Amniotic stem cell (primary cell): ENCODE measurements around the gene C6orf89.

Experiments
- DNase-seq: peaks from one replicate; lab custom pipeline; 2025; lab: John Stamatoyannopoulos, UW

Gene C6orf89, protein sequence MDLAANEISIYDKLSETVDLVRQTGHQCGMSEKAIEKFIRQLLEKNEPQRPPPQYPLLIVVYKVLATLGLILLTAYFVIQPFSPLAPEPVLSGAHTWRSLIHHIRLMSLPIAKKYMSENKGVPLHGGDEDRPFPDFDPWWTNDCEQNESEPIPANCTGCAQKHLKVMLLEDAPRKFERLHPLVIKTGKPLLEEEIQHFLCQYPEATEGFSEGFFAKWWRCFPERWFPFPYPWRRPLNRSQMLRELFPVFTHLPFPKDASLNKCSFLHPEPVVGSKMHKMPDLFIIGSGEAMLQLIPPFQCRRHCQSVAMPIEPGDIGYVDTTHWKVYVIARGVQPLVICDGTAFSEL

DNA sequence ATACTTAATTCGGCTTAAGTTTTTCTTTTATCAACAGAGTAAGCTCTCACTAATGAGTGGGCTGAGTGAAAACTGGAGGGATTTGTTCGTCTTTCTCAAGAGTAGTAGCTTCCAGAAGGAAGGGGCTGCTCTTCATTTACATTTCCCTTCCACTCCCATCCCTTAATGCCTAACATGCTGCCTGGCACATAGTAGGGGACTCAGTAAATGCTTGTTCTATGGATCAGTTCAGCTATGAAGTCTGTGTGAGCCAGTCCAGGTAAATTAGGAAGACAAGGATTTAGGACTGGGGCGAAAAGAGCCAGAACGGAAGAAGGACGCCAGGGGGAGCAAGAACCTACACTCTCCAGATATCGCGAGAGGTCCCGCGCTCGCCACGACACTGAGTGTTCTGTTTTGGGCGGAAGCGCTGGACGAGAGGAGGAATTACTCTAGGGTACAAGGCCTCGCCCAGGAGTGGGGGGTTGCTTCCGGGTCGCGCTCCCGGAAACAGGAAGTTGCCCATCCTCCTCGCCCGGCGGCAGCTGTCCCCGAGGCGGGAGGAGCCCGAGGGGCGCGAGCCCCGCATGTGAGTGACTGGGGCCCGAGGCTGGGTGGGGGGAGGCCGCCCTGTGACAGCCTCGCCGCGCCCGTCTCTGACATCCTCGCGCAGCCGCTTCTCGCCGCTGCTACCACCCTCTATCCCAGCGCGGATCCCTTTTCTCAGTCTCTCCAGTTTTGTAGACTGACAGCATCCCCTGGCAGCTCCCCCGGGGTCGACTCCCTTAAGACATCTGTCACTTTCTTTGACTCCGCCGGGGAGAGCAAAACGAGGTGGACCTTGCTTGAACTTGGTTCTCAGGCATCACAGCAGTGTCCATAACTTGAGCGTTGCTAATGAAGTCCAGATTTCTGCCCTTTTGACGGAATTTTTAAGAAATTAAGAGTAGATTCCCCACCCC lies at the start of gene C6orf89:
Gene C6orf89, plus strand, starts transcription at position 492 of the 941 bp plus-strand sequence. CDS start 13,493 bp downstream, outside the sequence.
- DNase-seq, result peak; percentile 96

DNA sequence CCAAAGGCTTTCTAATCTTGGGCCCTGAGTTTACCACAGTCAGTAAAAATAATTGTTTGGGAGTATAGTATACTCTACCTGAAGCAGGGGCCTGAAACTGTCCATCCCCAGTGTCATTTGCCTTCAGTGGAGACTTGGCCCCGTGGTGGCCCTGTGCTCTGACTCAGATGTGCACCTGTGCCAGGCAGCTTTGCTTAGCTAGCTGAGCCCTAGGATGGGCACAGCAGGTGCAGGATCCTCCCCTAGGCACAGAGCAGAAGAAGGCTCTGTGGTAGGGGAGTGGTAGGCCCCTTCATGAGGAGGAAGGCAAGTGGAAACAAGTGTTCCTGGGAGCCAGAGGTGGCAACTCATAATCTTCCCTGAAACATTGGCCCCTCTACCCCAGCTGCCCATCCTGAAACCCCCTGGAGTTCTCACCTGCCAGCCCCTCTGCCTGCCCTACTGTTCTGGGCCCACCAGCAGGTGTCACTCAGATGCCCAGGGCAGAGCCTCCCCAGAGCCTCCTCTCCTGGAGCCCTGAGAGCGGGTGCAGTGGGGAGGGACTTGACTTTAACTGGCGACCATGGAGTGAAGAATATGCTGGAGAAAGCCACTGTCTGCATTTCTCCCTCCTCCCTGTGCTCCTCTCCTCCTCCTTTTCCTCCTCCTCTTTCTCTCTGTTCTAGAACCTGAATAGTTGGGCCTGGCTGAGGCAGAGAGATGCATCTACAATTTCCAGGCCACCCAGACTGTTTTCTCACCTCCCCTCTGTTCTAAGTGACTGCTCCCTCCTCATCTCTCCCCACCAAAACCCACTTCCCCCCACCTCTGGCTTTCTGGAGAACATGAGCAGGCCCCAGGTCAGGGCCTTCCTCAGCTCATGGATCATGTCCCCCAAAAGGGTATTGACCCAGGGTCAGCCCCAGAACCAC lies 49.4 kb upstream of the C6orf89 start:
- DNase-seq, result no peak

DNA sequence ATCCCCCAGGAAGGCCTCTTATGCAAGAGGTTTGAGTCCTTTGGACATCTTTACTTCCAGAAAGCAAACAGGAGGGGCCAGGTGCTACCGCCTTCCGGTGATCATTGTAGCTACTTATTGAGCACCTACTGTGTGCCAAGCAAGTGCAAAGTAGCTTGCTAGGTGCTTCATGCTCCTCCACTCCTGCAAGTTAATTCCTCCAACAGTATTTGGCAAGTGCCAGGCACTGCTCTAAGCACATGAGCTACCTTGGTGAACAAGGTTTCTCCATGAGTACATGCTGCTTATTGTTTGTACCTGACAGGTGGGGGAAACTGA lies 48.8 kb upstream of the C6orf89 start:
- no peak for DNase-seq

DNA sequence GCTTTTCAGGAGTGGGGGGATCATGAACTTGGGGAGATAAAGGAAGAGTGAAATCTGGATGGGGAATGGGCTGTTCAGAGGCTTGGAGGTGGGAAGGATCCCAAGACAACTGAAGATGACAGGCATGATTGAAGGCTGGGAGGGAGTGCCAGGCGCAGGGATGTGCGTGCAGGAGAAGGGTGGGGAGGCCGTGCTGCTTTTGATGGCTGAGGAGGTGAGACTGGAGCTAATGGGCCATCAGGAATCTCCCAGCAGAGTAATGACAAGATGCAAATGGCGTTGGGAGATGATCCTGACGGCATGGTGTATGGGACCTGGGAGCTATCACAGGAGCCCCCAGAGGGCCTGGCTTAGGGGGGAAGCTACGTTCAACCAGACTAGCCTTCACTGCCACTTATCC lies 48.1 kb upstream of the C6orf89 start:
- DNase-seq, result no peak

DNA sequence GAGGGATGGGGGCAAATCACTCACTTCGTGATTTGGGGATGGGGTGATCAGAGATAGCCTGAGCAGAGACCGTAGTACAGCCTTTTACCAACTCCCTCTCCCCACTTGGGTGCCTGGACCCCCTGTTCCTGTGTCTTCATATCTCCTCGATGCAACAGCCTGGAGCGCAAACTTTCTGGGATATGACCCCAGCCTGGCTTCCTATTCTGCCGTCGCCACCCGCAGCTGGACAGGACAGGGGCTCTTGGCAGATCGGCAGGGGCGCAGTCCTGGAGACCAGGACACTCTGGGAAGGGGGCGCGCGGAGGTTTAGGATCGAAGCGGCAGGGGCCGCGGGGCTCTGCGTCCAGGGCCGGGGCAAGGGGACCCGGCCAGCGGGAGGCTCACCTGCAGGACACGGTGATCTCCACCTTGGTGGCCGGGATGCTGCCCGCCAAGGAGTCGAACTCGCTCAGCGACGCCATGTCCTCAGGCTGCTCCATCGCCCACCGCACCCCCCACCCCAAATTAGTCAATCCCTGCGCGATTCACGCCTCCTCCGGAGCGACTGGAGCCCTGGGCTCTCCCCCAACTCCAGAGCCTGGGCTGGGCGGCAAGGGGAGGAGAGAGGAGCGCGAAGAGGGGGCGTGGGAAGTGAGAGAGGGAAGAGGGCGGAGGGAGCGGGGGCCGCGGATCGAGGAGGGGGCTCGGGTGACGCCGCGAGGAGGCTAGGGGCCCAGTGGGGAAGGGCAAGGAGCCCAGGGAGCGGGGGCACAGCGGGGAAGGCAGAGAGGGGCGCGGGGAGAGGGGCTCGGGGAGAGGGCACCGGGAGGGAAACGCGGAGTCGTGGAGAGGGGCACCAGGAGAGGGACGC lies 46.6 kb upstream of the C6orf89 start, which contains the start of gene CPNE5:
Gene CPNE5, minus strand, starts transcription at position 549 of the 853 bp plus-strand sequence. Its CDS starts 67 bp downstream, at position 482.
- DNase-seq, result no peak

DNA sequence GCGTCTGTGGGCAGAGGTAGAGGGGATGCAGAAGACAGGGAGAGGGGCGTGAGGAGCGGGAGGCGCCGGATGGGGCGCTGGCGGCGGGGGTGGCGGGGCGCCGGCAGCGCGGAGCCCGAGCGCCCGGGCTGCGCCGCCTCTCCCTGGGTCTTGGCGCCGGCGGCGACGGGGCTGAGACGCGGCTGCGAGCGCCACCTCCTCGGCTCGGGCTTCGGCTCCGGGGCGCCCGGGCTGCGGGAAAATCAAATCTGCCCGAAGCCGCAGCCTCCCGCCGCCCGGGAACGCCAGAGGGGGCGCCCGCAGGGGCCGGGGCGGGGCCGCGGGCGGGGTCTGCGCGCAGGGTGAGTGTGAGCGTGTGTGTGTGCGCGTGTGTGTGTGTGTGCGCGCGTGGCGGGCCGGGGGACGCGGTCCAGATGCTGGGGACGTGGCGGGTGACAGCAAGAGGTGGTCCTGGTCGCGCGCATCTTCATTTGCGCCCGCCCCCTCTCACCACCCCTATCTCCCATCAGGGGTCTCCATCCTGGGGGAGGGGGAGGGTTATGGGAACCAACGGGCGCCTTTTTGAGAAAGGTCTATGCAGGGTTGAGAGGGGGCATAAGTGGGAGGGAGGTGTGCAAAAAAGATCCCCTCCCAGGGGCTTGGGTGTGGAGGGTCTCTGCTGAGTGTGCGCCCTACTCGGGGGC lies 45.9 kb upstream of the C6orf89 start:
- no peak for DNase-seq

DNA sequence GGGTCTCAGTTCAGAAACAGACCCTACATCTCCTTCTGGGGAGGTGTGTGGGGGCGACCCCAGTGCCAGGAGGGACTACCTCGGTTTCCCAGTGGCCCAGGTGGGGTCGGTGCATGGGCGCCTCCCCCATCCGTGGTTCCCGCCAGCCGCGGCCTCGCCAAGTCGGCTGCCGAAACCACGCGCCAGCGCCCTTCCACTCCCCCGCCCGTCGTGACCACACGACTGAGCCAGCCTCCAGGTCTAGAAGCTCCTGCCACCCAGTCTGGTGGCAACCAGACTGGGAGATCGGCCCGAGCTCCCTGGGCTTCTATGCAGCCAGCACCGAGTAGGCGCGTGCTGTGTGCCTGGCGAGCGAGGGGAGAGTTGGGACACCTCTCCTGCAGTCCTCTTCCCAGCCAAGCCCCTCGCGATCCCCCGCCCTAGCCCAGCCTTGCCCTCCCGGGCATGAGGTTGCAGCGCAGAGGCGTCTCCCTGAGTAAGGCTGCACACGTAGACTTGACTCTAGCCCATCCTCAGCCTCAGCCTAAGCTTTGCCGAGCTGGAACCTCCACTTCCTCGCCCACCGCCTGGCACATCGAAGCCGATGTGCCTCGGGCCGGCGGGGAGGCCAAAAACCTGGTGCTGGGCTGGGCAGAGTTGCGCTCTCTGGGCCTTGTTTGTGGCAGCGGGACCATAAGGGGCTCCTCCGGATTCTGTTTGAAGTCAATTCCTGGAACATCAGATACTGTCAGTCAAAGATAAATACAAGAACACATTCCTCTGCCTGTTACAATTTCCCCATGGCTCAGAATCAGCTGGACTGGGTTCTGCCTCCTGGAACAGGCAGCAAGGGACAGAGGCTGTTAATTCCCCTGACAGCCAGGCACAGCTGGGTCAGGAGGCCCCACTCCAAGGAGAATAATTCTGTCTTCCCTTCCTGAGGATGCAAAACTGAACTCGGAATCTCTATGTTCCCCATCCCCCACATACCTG lies 45.0 kb upstream of the C6orf89 start:
- DNase-seq, result no peak

DNA sequence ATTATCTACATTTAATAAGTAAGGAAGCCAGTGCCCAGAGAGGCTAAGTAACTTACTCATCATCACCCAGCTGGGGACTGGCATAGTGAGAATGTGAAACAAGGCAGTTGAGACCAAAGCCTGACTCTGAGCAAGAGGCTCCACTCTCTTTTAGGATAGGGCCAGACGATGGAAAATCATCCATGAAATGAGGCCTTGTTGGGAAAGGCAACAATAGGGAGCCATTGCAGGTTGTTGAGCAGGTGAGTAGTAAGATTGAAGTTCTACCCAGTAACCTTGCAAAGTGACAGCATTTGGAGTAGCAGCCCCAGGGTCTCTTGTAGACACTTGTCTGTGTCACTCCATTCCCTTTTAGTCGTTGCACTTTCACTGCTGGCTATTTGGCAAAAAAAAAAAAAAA lies 44.0 kb upstream of the C6orf89 start:
- DNase-seq, result no peak

DNA sequence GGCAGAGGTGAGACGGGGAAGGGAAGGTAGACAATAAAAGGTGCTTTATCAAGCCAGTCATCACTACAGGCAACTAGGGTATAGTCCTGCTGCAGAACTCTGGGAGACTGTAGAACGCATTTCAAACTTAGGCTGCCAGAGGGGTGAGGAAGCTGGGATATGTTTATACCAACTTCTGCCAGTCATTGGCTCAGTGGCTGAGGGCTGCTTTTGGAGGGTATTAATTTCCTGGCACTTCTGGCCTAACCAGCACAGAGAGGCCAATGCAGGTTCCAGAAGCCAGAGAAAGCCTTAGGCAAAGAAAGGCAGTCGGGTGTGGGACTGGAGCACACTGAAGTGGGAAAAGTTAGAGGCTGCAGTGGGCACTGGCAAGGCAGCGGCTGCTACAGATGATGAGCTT lies 42.6 kb upstream of the C6orf89 start:
- no peak for DNase-seq

DNA sequence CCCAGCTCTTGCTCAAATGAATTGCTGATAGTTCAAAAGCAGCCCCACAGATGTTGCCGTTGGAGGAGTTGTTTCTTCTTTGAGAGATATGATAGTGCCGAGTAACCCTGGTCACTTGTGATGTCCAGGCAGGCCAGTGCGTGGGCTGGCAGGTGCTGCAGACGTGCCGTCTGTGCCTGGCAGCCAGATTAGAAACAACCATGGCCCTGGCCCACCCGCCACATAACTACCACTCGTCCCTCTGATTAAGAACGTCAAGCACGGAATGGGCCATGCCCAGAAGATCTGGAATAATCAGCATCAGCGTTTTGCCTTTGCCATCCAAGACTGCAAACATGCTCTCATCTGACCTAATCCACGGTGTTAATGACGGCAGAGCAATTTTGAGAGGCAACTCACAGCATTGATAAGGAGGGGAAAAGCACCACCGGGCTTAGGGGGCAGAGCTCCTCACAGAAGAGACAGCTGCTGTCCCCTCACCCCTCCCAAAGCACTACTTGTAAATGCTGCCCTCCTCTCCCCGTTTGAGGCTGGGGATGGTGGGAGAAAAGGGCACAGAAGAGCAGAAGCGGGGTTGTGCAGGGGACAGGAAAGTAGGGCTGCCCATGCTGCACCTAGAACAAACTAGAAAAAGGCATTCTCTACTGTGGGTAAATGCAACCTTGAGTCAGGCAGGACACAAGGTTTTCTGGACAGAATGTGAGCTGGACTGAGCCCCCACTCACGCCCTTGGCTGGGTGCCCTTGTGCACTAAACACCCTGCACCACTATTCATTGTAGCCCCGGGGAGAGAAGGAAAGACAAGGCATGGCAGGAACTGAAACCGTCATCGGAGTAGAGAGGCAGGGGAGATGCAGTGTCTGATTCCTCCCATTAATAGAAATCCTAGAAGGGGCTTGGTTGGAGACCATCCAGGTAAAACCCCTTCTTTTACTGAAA lies 41.3 kb upstream of the C6orf89 start:
- no peak for DNase-seq

DNA sequence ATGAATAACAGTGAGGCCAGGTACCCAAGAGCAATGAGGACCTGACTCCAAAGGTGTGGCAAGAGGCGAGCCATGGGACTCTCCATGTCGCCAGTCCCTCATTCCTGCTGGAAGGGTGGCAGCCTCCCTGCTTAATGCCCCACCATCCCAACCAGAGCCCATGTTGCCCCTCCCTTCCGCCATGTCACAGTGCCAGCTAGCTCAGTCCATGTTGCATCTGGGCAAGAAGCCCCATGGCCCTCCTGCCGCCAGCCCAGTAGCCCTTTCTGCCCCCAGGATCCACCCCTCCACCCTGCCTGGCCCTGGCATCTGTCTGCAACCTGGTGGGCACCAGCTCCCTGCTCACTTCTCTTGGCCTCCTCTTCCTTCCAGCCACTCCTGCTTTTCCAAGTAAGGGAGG lies 40.5 kb upstream of the C6orf89 start:
- no peak for DNase-seq

DNA sequence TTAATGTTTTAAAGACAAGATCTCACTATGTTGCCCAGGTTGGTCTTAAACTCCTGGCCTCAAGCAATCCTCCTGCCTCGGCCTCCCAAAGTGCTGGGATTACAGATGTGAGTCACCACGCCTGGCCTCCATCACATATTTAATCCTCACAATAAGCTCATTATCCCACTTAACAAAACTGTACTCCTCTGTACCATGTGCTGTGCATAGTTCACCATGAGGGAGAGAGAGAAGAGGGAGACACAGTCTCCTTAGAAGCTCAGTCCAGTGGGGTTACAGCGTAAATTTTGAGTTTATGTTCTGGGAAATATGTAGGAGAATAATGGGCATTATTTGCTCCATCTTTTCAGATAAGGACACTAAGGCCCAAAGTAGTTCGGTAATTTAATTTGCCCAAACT lies 38.6 kb upstream of the C6orf89 start:
- DNase-seq, result no peak

DNA sequence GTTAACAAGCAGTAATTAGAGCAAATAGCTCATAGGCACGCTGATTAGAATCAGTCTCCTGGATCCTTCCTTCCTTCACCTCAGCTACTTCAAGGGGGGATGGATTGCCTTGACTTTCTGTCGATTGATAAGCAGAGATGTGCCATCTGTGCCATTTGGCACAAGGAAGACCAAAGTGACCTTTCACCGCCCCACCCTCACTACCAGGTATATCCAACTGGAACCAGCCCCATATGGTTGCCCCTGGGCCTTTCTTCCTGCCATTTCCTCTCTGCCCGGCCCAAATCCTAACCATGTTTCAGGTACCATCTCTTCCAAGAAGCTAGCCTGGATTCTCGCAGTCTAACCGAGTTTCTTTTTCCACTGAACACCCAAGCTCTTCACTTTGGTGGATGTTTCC lies 37.8 kb upstream of the C6orf89 start:
- DNase-seq, result no peak

DNA sequence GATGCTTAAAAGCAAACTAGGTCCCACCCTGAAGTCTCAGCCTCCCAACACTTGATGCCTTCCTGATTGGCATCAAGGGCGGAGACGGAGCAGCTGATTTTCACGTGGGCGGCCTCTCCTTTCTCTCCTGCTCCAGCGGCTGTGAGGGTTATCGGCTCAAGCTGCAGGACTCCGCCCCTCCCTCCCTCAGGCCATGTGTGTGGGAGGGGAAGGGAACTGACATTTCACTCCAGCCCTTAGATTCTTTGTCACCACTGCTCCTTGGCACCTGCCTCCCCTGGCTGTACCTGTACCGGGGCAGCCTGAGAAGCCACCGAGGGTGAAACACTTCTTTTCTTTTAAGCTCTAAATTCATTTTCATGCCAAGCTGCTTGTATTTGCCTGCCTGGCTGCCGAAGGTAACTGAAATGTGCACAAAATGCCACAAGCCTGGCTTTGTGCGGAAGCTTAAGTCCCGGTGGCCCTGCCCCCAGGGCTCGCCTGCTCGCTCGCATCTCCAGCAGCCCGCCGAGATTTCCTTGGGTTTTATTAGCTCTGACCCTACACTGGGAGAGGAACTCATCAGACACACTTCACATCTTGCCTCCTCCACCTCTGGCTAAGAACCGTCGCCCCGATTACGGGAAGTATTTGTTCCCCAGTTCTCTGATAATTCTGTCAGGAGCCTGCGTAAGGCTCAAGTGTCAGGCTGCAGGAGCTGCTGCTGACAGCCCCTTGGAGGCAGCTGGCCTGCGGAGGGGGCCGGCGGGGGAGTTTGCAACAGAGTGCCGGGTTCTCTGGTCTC lies 36.9 kb upstream of the C6orf89 start:
- DNase-seq, result no peak

DNA sequence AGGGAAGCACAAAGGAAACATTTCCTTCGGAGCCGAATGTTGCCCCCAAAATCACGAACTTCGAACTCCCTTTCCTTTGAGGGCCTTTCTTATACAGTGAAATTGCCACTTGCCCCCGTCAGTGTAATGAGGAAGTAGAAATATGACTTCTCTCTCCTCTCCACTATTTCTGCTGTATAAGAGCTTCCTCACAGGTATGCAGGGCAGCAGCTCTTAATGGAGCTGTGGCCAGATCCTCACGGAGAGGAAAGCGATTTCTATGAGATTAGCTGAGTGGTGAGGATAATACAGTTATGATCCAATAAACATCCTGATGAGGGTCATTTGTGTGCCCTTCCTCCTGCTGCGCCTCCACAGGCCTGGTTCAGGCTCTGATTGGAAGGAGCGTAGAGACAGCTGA lies 35.7 kb upstream of the C6orf89 start:
- no peak for DNase-seq

DNA sequence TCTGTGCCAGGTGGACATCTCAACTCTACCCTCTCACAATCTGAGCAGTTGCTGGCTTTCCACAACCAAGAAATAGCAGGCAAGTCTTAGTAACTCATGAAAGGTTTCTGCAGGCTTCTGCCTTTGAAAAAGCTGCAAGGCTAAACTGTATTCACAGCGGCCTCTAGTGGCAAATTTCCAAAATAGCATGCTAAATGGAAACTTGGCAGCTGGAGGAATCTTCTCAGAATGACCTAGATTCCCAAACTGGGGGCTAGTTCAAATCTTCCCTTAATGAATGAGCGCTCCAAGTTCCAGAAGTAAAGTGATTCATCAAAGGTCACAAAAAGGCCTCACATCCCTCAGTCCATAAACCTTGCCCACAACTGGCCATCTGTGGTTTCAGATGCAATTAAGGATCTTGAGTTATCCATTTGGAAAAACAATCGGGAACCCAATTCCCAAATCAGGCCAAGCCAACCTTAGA lies 34.6 kb upstream of the C6orf89 start:
- peak; percentile 33 for DNase-seq

DNA sequence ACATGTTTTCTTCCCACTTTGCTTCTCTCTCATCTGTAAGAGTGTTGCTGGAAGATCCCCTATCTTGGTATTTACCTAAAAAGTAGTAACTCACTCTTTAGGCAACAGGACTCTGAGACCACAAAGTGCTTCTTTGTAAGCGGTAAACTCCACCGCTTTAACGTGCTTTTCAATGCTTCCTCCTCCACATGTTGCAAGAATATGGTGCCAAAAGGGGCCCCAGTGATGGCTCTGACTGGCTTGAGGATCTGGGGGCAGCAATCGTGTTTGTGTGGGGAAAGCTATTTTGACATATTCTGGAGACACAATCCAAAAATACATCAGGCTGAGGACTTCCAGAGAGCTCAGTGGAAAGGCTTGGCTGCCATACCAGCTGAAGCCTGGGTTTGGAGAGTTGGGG lies 34.1 kb upstream of the C6orf89 start:
- no peak for DNase-seq
